ENCODE results near the gene GAN.
A peak's percentile ranks its signal among the peaks of the same experiment; 100 is the strongest.
"Not testable (repeated sequence)": the region's sequence is repeated elsewhere in the genome, so short reads cannot be mapped to it uniquely, and the experiment has no call there.

GAN gene

GRCh38 chr16:81401035-81401950 lies 86.5 kb downstream of the GAN start:
- DNase-seq = no peak

GRCh38 chr16:81403208-81403600 lies 88.4 kb downstream of the GAN start:
- DNase-seq = no peak

- DNase-seq = peak; percentile 5 to 18
Measured at GRCh38 chr16:81403601-81404391, 89.0 kb downstream of the GAN start.

- DNase-seq = not testable (repeated sequence)
Measured at GRCh38 chr16:81405002-81405401, 90.2 kb downstream of the GAN start.

GRCh38 chr16:81405702-81406113 lies 90.9 kb downstream of the GAN start:
- no peak for DNase-seq

- no peak for DNase-seq
Measured at GRCh38 chr16:81408409-81408950, 93.7 kb downstream of the GAN start.

- no peak for DNase-seq
Measured at GRCh38 chr16:81409016-81409556, 94.3 kb downstream of the GAN start.

GRCh38 chr16:81410643-81411293 lies 96.0 kb downstream of the GAN start:
- no peak for DNase-seq

- no peak for DNase-seq
Measured at GRCh38 chr16:81413245-81413990, 98.7 kb downstream of the GAN start.

GRCh38 chr16:81415751-81416150 lies 101.0 kb downstream of the GAN start:
- no peak for DNase-seq

- DNase-seq = no peak
Measured at GRCh38 chr16:81416749-81417148, 102.0 kb downstream of the GAN start.

- no peak for DNase-seq
Measured at GRCh38 chr16:81417210-81417609, 102.4 kb downstream of the GAN start.

GRCh38 chr16:81419806-81420205 lies 105.0 kb downstream of the GAN start:
- no peak for DNase-seq

GRCh38 chr16:81421126-81421525 lies 106.4 kb downstream of the GAN start:
- DNase-seq = no peak

GRCh38 chr16:81421536-81421935 lies 106.8 kb downstream of the GAN start:
- no peak for DNase-seq

GRCh38 chr16:81422153-81422552 lies 107.4 kb downstream of the GAN start:
- DNase-seq = not testable (repeated sequence)

- no peak for DNase-seq
Measured at GRCh38 chr16:81424771-81425170, 110.0 kb downstream of the GAN start.

GRCh38 chr16:81427219-81427618 lies 112.5 kb downstream of the GAN start:
- no peak for DNase-seq

GRCh38 chr16:81429045-81429521 lies 114.3 kb downstream of the GAN start:
- DNase-seq = no peak

GRCh38 chr16:81431554-81432353 lies 117.0 kb downstream of the GAN start:
- no peak for DNase-seq

Measured in NCI-H187 (cell line).